Hepatocyte (in vitro differentiated cells): ENCODE measurements around the gene ZMYM1. TPM values are rescaled to one million over a fixed set of nuclear protein-coding genes. Genes with fewer than 3 reads are reported as not detected.

ENCODE experiments used
- DNase-seq: peaks from one replicate; pipeline ENCODE4 v3.0.0-alpha.2; 2016; ENCODE audit warnings: low spot score
- H2AFZ ChIP-seq: fragments of 200-600 bp; sonication (generic); 2 replicates; pipeline ENCODE4 v1.6.0; 2016; ENCODE audit warnings: antibody characterized with exemption, mild to moderate bottlenecking
- H3K27ac ChIP-seq: fragments of 200-600 bp; sonication (generic); 2 replicates; pipeline ENCODE4 v1.5.1; 2016; ENCODE audit warnings: mild to moderate bottlenecking
- H3K27me3 ChIP-seq: fragments of 200-600 bp; sonication (generic); 2 replicates; pipeline ENCODE4 v1.6.1; 2016
- H3K36me3 ChIP-seq: fragments of 200-600 bp; sonication (generic); replicated peaks from 2 replicates; pipeline ENCODE4 v1.5.1; 2016; ENCODE audit warnings: low read depth; ENCODE audit not compliant: insufficient read depth
- H3K4me1 ChIP-seq: fragments of 200-600 bp; sonication (generic); 2 replicates; pipeline ENCODE4 v1.5.1; 2016; ENCODE audit warnings: mild to moderate bottlenecking, moderate library complexity; ENCODE audit not compliant: insufficient read depth
- H3K4me2 ChIP-seq: fragments of 200-600 bp; sonication (generic); 2 replicates; pipeline ENCODE4 v1.6.0; 2016
- H3K4me3 ChIP-seq: fragments of 200-600 bp; sonication (generic); 2 replicates; pipeline ENCODE4 v1.5.1; 2016; ENCODE audit warnings: mild to moderate bottlenecking
- H3K79me2 ChIP-seq: fragments of 200-600 bp; sonication (generic); 2 replicates; pipeline ENCODE4 v1.6.0; 2017; ENCODE audit warnings: mild to moderate bottlenecking
- H3K9me2 ChIP-seq: fragments of 200-600 bp; sonication (generic); replicated peaks from 2 replicates; pipeline ENCODE4 v1.6.0; 2017; ENCODE audit warnings: mild to moderate bottlenecking; ENCODE audit not compliant: insufficient read depth
- H3K9me3 ChIP-seq: fragments of 200-600 bp; sonication (generic); 2 replicates; pipeline ENCODE4 v1.5.1; 2016; ENCODE audit warnings: low read depth, mild to moderate bottlenecking
- H4K20me1 ChIP-seq: fragments of 200-600 bp; sonication (generic); 2 replicates; pipeline ENCODE4 v1.6.0; 2016; ENCODE audit warnings: mild to moderate bottlenecking; ENCODE audit not compliant: insufficient read depth, poor library complexity, severe bottlenecking
- EZH2 ChIP-seq: fragments of 200-600 bp; sonication (generic); IDR thresholded peaks from 2 replicates; pipeline ENCODE4 v1.6.1; 2016; ENCODE audit warnings: antibody characterized with exemption, mild to moderate bottlenecking, borderline replicate concordance
- EZH2phosphoT487 ChIP-seq: fragments of 200-600 bp; sonication (generic); IDR thresholded peaks from one replicate; pipeline ENCODE4 v1.6.1; 2018; ENCODE audit warnings: antibody characterized with exemption, mild to moderate bottlenecking, low read depth, moderate library complexity; ENCODE audit not compliant: unreplicated experiment, severe bottlenecking
- WGBS: methylation state at CpG from one replicate; pipeline ENCODE4 v1.1.6; 2016; ENCODE audit warnings: low lambda C conversion rate; ENCODE audit errors: missing lambda C conversion rate; 5-methylcytosine and 5-hydroxymethylcytosine counted together
- polyA plus RNA-seq: library from polyadenylated mRNA; unstranded; fragments of >200 nt; fragmentation: Nextera tagmentation; extraction: Ambion mirVana; gene quantifications from 2 replicates; pipeline ENCODE4 v1.2.1, GENCODE V29; 2016
- total RNA-seq: library from RNA; depleted of rRNA; stranded (reverse); fragments of >200 nt; gene quantifications from 2 replicates; pipeline ENCODE4 v1.2.3, GENCODE V29; 2014
- TF ChIP-seq, protein P1 (sequence below): fragments of 200-600 bp; sonication (generic); IDR thresholded peaks from 2 replicates; pipeline ENCODE4 v1.5.1; 2016; ENCODE audit warnings: antibody characterized with exemption, mild to moderate bottlenecking; ENCODE audit not compliant: poor library complexity

ZMYM1 gene
- total and polyA plus RNA-seq, 2 experiments from 2014 or later = 3.8 to 18.7 TPM

DNA sequence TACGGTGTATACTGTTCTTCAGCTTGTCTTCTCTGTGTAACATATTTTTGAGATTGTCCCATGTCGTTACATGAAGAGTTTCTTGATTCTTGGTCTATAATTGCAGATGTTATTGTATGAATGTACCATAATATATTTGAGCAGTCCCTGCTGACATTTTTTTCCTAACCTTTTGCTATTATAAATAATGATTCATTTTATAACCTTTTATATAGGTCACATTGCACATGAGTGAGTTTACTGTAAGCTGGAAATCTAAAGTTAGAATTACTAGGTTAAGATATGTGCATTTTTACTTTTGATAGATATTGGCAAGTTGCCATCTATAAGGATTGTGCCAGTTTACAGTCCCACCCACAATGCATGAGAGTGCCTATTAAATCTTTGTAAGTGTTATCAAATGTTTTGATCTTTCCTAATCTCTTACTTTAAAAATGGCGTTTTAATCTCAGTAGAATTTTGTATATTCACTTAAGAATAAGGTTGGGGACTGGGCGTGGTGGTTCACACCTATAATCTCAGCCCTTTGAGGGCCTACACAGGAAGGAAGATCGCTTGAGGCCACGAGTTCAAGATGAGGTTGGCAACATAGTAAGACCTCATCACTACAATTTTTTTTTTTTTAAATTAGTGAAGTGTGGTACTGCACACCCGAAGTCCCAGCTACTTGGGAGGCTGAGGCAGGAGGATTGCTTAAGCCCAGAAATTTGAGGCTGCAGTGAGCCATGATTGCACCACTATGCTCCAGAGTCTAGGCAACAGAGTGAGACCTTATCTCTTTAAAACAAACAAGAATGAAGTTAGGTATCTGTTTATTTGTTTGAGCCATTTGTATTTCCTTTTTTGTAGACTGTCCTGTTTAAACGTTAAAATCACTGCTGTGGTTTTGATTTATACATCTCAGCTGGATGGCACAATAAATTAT, 36.5 kb downstream of the ZMYM1 start:
- H3K9me2 ChIP-seq = no peaks in the 10 kb centered on the region
- H3K4me3 ChIP-seq = no peak overlapping the region
- no peaks in the 10 kb centered on the region for H3K4me1 ChIP-seq
- TF ChIP-seq EZH2phosphoT487 (no peak), EZH2 (no peak)
- TF ChIP-seq, protein P1, sequence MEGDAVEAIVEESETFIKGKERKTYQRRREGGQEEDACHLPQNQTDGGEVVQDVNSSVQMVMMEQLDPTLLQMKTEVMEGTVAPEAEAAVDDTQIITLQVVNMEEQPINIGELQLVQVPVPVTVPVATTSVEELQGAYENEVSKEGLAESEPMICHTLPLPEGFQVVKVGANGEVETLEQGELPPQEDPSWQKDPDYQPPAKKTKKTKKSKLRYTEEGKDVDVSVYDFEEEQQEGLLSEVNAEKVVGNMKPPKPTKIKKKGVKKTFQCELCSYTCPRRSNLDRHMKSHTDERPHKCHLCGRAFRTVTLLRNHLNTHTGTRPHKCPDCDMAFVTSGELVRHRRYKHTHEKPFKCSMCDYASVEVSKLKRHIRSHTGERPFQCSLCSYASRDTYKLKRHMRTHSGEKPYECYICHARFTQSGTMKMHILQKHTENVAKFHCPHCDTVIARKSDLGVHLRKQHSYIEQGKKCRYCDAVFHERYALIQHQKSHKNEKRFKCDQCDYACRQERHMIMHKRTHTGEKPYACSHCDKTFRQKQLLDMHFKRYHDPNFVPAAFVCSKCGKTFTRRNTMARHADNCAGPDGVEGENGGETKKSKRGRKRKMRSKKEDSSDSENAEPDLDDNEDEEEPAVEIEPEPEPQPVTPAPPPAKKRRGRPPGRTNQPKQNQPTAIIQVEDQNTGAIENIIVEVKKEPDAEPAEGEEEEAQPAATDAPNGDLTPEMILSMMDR = no peak
- no peaks in the 10 kb centered on the region for H3K79me2 ChIP-seq
- no peak overlapping the region for H3K27ac ChIP-seq
- H3K9me3 ChIP-seq = no peaks in the 10 kb centered on the region
- no peaks in the 10 kb centered on the region for H3K36me3 ChIP-seq
- WGBS = 94% methylated on average over 8 of the region's 8 CpGs
- no peaks in the 10 kb centered on the region for H4K20me1 ChIP-seq
- DNase-seq = no peak
- no peaks in the 10 kb centered on the region for H3K27me3 ChIP-seq
- H2AFZ ChIP-seq = no peak overlapping the region
- no peak overlapping the region for H3K4me2 ChIP-seq

DNA sequence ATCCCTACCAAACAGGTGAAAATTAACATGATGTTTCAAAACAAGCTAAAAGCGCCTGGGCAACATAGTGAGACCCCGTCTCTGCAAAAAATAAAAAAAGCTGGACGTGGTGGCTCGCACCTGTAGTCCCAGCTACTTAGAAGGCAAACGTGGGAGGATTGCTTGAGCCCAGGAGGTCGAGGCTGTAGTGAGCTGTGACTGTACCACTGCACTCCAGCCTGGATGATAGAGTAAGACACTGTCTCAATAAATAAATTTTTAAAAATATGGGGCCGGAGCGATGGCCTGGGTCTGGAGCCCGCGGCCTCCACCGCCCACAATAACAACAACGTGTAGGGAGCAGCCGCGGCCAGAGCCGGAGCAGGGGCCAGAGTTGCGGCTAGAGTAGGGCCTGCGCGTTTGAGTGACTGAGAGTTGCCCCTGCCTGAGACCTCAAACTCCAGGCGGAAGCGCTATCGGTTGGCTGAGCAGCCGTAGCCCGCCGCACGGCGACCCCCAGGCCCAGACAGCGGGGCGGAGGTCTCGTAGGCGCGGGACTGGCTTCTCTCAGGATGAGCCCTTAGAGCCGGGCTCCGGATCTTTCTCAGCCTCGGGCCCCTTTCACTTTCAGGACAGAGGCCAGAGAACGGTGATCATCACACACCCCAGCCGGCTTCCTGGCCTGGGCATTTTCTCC, 41.4 kb downstream of the ZMYM1 start:
- 94% methylated on average over 36 of the region's 36 CpGs for WGBS
- H3K79me2 ChIP-seq = no peaks in the 10 kb centered on the region
- no peak overlapping the region for H3K27ac ChIP-seq
- no peaks in the 10 kb centered on the region for H3K4me1 ChIP-seq
- DNase-seq = no peak
- no peaks in the 10 kb centered on the region for H3K27me3 ChIP-seq
- H4K20me1 ChIP-seq = no peaks in the 10 kb centered on the region
- no peaks in the 10 kb centered on the region for H3K9me2 ChIP-seq
- no peaks in the 10 kb centered on the region for H3K36me3 ChIP-seq
- no peak overlapping the region for H3K4me3 ChIP-seq
- H2AFZ ChIP-seq = no peak overlapping the region
- H3K4me2 ChIP-seq = no peak overlapping the region
- TF ChIP-seq EZH2phosphoT487 (no peak), EZH2 (no peak)
- TF ChIP-seq, protein P1 = no peak
- H3K9me3 ChIP-seq = no peaks in the 10 kb centered on the region

DNA sequence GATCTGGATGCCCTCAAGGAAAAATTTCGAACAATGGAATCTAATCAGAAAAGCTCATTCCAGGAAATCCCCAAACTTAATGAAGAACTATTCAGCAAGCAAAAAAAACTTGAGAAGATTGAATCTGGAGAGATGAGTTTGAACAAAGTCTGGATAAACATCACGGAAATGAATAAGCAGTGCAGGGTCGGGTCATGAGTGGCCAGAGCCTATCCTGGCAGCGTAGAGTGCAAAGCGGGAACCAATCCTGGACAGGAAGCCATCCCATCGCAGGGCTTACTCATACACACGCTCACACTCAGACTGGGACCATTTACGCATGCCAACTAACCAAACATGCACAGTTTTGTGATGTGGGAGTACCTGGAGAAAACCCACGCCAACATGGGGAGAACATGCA, 43.1 kb downstream of the ZMYM1 start:
- Histone ChIP-seq H3K9me2 (no peaks in the 10 kb centered on the region), H3K27me3 (no peaks in the 10 kb centered on the region), H3K4me2 (no peak overlapping the region), H3K9me3 (no peaks in the 10 kb centered on the region), H3K36me3 (no peaks in the 10 kb centered on the region), H2AFZ (no peak overlapping the region), H4K20me1 (no peaks in the 10 kb centered on the region), H3K27ac (no peak overlapping the region), H3K79me2 (no peaks in the 10 kb centered on the region), H3K4me3 (no peak overlapping the region), H3K4me1 (no peaks in the 10 kb centered on the region)
- no peak for DNase-seq
- WGBS = 90% methylated on average over 9 of the region's 9 CpGs
- TF ChIP-seq, protein P1 = no peak
- TF ChIP-seq EZH2phosphoT487 (no peak), EZH2 (no peak)
